ENCODE results near the gene IFIT1B.
A peak's percentile ranks its signal among the peaks of the same experiment; 100 is the strongest.
"Not testable (repeated sequence)": the region's sequence is repeated elsewhere in the genome, so short reads cannot be mapped to it uniquely, and the experiment has no call there.

The IFIT1B gene

GRCh38 chr10:89382757-89383156 lies 4.9 kb downstream of the IFIT1B start:
- no peak for DNase-seq (ENCODE audit: low spot score)

- DNase-seq (ENCODE audit: low spot score), result no peak
Measured at GRCh38 chr10:89384474-89385340, 6.9 kb downstream of the IFIT1B start.

GRCh38 chr10:89388806-89389205 lies 10.9 kb downstream of the IFIT1B start:
- no peak for DNase-seq (ENCODE audit: low spot score)

DNA sequence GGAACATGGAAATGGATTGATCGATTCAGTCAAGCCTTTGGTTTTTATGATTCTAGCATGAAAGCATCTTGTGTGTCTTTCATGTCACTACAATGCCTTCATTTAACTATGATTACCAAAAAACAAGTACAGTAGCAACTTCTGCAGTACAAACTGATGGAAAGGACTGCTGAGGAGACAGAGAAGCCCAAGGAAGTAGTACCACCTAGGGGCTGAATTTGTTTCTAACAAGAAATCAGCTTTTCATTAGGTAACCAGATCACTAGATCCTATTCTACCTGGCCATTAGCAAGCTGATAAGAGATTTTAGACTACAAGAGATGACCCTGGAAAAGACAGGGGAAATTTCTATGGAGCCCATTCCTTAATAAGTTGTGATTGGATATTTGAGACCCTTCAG lies 11.4 kb downstream of the IFIT1B start:
- DNase-seq (ENCODE audit: low spot score), result peak; percentile 31

GRCh38 chr10:89390476-89391225 lies 12.8 kb downstream of the IFIT1B start:
- DNase-seq (ENCODE audit: low spot score), result no peak

GRCh38 chr10:89391226-89391576 lies 13.3 kb downstream of the IFIT1B start:
- not testable (repeated sequence) for DNase-seq (ENCODE audit: low spot score)

DNA sequence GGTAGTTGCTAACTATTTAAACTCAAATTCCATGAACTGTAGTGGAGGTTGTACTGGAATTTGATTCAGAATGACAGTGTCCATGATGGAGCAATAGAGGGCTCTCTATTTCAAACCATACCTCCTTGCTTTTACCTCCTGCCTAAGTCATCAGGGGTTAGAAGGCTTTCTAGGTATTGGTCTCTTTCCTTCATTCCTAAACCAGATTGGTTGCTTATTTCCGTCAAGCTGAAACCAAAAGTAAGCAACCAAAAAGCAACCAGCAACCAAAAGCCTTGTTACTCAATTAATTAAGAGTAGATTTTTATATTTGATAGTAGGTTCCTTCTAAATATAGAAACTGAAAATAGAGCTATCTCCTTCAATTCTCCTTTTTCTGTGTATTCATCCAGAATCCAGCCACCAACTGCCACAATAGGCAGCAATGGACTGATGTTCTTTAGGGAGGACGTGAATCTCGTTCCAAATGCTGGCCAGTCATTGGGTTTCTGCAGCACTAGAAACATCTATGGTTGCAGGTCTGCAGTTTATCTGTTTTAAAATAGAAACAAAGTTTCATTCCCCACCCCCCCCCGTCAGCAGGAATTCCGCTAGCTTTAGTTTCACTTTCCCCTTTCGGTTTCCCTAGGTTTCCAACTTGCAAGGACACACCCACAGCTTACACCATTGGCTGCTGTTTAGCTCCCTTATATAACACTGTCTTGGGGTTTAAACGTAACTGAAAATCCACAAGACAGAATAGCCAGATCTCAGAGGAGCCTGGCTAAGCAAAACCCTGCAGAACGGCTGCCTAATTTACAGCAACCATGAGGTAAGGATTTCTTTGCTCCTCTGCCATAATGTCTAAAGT lies 14.3 kb downstream of the IFIT1B start, which contains the start of gene IFIT1:
IFIT1 (plus strand) TSS at position 717 of the 850 bp plus-strand sequence; CDS start at position 807, 90 bp downstream.
- peak; percentile 76 for DNase-seq (ENCODE audit: low spot score)

- no peak for DNase-seq (ENCODE audit: low spot score)
Measured at GRCh38 chr10:89392974-89393373, 15.1 kb downstream of the IFIT1B start.

GRCh38 chr10:89393898-89394297 lies 16.0 kb downstream of the IFIT1B start:
- no peak for DNase-seq (ENCODE audit: low spot score)

DNA sequence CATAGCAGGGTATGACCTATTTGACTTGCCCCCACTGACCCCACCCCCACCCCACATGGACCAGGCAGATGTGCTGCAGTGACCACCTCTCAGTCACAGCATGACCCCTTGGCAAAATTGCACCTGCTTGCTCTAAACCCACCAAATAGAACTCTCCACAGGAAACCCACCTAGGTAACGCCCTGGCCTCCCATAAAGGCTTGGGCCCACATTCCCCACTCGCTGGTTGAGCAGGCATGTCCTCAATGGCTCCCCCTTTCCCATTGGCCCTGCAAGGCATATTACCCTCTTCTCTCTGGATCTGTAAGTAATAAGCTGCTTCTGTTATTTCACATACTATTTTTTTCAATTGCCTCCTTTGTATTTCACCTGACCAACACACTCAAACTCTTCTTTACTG lies 17.3 kb downstream of the IFIT1B start:
- DNase-seq (ENCODE audit: low spot score), result no peak

DNA sequence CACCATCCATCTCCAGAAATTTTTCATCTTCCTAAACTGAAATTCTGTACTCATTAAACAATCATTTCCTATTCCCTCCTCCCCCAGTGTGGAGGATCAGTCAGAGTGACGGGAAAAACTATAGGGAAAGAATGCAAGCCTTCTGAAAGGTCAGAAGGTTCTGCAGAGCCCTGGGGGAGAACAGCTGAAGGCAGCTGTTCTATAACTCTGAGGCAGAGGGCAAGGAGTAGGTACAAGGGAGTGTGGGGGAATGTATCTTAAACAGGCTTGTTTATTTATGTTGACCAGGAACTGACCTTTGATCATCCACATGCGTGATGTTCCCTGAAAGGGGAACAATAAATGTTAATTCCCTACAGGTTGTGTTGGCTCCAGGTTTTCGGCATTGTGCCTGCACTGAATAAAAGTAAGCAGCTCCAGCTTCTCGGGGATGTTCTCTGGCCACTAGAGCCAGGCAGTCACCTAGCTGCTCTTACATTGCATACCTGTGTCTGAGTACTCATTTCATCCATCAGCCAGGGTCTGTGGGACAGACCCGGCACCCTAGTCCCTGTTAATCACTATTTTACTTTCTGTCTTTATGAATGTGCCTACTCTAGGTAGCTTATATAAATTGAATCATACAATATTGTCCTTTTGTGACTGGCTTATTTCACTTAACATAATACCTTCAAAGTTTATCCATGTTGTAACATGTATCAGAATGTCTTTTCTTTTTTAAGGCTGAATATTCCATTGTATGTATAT lies 20.3 kb downstream of the IFIT1B start:
- DNase-seq (ENCODE audit: low spot score), result no peak

DNA sequence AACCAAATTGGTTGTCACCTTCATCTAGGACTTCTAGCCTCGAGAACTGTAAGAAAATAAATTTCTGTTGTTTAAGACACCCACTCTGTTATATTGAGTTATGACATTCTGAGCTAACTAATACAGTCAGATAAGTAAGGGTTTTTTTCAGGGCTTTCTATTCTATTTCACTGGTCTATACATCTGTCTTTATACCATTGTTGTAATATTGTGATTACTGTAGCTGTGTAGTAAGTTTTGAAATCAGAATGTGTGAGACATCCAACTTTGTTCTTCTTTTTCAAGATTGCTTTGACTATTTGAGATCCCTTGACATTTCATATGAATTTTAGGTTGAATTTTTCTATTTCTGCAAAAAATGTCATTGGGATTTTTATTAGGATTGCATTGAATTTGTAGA lies 22.1 kb downstream of the IFIT1B start:
- DNase-seq (ENCODE audit: low spot score), result no peak

GRCh38 chr10:89403043-89403442 lies 25.2 kb downstream of the IFIT1B start:
- DNase-seq (ENCODE audit: low spot score), result no peak

- no peak for DNase-seq (ENCODE audit: low spot score)
Measured at GRCh38 chr10:89404104-89405047, 26.5 kb downstream of the IFIT1B start.

DNA sequence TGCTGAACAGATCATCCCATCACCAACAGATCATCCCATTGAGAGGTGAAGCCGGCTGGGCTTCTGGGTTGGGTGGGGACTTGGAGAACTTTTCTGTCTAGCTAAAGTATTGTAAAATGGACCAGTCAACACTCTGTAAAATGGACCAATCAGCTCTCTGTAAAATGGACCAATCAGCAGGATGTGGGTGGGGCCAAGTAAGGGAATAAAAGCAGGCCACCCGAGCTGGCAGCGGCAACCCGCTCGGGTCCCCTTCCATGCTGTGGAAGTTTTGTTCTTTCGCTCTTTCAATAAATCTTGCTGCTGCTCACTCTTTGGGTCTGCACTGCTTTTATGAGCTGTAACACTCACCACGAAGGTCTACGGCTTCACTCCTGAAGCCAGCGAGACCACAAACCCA lies 28.3 kb downstream of the IFIT1B start:
- DNase-seq (ENCODE audit: low spot score), result not testable (repeated sequence)

GRCh38 chr10:89407792-89408191 lies 29.9 kb downstream of the IFIT1B start:
- DNase-seq (ENCODE audit: low spot score), result not testable (repeated sequence)

GRCh38 chr10:89409282-89409681 lies 31.4 kb downstream of the IFIT1B start:
- DNase-seq (ENCODE audit: low spot score), result not testable (repeated sequence)

DNA sequence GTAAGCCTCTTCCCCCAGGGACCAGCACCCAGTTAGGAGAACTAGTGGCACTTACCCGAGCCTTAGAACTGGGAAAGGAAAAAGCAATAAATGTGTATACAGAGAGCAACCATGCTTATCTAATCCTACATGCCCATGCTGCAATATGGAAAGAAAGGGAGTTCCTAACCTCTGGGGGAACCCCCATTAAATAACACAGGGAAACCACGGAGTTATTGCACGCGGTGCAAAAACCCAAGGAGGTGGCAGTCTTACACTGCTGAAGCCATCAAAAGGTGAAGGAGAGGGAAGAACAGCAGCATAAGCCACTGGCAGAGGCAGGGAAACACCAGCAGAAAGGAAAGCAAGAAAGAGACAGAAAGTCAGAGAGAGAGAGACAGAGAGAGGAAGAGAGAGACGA lies 32.7 kb downstream of the IFIT1B start:
- DNase-seq (ENCODE audit: low spot score), result not testable (repeated sequence)

DNA sequence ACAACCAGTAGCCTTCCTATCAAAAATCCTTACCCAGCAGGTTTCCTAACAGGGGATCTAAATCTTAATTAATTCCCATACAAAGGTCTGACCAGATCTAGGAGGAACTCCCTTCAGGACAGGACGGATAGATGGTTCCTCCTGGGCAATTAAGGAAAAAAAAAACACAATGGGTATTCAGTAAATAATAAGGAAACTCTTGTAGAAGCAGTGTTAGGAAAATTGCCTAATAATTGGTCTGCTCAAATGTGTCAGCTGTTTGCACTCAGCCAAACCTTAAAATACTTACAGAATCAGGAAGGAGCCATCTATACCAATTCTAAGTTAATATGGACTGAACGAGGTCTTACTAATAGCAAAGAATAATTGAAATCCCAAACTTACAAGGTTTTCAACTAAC lies 33.3 kb downstream of the IFIT1B start:
- not testable (repeated sequence) for DNase-seq (ENCODE audit: low spot score)

DNA sequence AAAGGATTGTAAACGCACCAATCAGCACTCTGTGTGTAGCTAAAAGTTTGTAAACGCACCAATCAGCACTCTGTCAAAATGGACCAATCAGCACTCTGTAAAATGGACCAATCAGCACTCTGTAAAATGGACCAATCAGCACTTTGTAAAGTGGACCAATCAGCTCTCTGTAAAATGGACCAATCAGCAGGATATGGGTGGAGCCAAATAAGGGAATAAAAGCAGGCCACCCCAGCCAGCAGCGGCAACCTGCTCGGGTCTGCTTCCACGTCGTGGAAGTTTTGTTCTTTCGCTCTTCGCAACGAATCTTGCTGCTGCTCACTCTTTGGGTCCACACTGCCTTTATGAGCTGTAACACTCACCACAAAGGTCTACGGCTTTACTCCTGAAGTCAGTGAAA lies 34.4 kb downstream of the IFIT1B start:
- peak; percentile 37 for DNase-seq (ENCODE audit: low spot score)

Data from CD4-positive, alpha-beta T cell treated with Interleukin-15 for 4 hours (primary cell).